ENCODE data around the gene SARDH. TPM values are rescaled to one million over a fixed set of nuclear protein-coding genes. Genes with fewer than 3 reads are reported as not detected.

SARDH gene
- total and polyA plus RNA-seq, 2 of the 13 experiments (the other 11 are each of a cell fraction or from before 2014, with no cell fraction given) = 11.6 to 34.9 TPM

DNA sequence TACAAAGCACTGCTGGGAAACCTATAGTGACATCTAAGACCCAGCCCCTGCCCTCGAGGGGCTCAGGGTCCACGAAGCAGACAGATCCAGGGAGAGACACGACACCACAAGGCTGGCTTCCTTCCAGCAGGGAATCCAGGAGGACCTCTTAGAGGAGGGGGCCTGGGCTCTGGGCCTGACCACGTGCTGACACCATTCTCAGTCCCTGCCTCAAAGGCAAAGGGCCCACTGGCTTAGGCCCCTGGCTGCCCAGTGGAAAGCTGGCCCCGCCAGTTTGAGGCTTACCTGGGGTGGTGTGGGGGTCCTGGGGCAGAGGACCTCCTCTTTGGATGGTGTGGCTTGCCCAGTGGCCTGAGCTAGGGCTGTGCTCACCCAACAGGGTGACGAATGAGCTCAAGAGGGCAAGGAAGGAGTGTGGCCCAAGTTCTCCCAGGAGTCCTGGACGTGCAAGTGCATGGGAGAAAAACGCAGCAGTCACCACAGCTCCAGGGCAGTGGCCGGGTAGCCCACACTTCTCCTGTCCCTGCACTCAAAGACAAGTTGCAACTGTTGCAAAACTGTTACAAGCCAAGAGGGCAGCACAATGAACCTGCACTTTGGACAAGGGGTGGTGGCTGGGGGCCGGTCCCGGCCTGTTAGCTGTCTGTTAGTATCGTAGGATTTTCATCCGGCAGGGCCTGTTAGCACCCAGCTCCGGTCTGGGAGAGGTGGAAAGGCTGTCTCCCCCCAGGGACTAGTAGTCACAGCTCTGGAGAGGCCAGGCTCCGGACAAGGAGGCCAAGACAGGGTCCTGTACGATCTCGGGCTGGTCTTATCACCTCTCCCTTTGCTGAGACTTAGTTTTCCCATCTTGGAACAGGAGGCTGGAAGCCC, 1.5 kb upstream of the SARDH start (continued):
- TF ChIP-seq ZNF142 (CRISPR knock-in tag; IDR thresholded peaks at IDR 0.05) (no peak; the same call in 1 of the 2 replicates), ZNF678 (CRISPR knock-in tag; IDR thresholded peaks at IDR 0.05) (no peak), ZNF44 (CRISPR knock-in tag; IDR thresholded peaks at IDR 0.05) (no peak; the same call in 1 of the 2 replicates), TCF7 (IDR thresholded peaks at IDR 0.05; ENCODE audit: low read depth) (peak; percentile 23; the same call in 1 of the 2 replicates), HNF4G (IDR thresholded peaks at IDR 0.05; ENCODE audit: borderline replicate concordance, low read depth, low read length) (peak; percentile 95), HNF4G (CRISPR knock-in tag; IDR thresholded peaks at IDR 0.05; ENCODE audit: borderline replicate concordance, low read depth) (peak; percentile 89), HNRNPUL1 (IDR thresholded peaks at IDR 0.05; ENCODE audit: low read depth, low read length) (no peak), THAP11 (CRISPR knock-in tag; IDR thresholded peaks at IDR 0.05) (peak; percentile 61), SMARCC2 (IDR thresholded peaks at IDR 0.05) (no peak), ZNF205 (CRISPR knock-in tag; IDR thresholded peaks at IDR 0.05) (peak; percentile 48), WIZ (CRISPR knock-in tag; IDR thresholded peaks at IDR 0.05) (no peak), ZNF496 (CRISPR knock-in tag; IDR thresholded peaks at IDR 0.05; ENCODE audit: insufficient replicate concordance) (no peak)
- TF ChIP-seq, protein P1, sequence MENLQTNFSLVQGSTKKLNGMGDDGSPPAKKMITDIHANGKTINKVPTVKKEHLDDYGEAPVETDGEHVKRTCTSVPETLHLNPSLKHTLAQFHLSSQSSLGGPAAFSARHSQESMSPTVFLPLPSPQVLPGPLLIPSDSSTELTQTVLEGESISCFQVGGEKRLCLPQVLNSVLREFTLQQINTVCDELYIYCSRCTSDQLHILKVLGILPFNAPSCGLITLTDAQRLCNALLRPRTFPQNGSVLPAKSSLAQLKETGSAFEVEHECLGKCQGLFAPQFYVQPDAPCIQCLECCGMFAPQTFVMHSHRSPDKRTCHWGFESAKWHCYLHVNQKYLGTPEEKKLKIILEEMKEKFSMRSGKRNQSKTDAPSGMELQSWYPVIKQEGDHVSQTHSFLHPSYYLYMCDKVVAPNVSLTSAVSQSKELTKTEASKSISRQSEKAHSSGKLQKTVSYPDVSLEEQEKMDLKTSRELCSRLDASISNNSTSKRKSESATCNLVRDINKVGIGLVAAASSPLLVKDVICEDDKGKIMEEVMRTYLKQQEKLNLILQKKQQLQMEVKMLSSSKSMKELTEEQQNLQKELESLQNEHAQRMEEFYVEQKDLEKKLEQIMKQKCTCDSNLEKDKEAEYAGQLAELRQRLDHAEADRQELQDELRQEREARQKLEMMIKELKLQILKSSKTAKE (CRISPR knock-in tag; IDR thresholded peaks at IDR 0.05; ENCODE audit: borderline replicate concordance) = peak; percentile 76; the same call in 1 of the 2 replicates
- TF ChIP-seq, protein P2, sequence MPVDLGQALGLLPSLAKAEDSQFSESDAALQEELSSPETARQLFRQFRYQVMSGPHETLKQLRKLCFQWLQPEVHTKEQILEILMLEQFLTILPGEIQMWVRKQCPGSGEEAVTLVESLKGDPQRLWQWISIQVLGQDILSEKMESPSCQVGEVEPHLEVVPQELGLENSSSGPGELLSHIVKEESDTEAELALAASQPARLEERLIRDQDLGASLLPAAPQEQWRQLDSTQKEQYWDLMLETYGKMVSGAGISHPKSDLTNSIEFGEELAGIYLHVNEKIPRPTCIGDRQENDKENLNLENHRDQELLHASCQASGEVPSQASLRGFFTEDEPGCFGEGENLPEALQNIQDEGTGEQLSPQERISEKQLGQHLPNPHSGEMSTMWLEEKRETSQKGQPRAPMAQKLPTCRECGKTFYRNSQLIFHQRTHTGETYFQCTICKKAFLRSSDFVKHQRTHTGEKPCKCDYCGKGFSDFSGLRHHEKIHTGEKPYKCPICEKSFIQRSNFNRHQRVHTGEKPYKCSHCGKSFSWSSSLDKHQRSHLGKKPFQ (CRISPR knock-in tag; IDR thresholded peaks at IDR 0.05; ENCODE audit: insufficient replicate concordance) = peak; percentile 24
